Right lobe of liver (tissue), 6 donors: ENCODE measurements around the gene APOA4. TPM values are rescaled to one million over a fixed set of nuclear protein-coding genes. Genes with fewer than 3 reads are reported as not detected.
"Not testable (repeated sequence)": the region's sequence is repeated elsewhere in the genome, so short reads cannot be mapped to it uniquely, and the experiment has no call there.

Experiments used
- ATAC-seq, 4 donors: fragments of 200-7000 bp; cut with Tn5 transposase; one replicate each; pipeline ENCODE4 v1.9.1; 2020; ENCODE audit warnings: mild to moderate bottlenecking in 4 of 4, moderate library complexity in 4 of 4
- DNase-seq, 3 donors: peaks; one replicate each; pipeline ENCODE4 v3.0.0-alpha.2; 2020
- H3K27ac ChIP-seq, 3 donors: fragments of 200-600 bp; one replicate each; pipeline ENCODE4 v1.8.0; 2022
- H3K27me3 ChIP-seq, 2 donors: fragments of 200-600 bp; one replicate each; pipeline ENCODE4 v1.8.0; 2022
- H3K36me3 ChIP-seq, 4 donors: fragments of 200-600 bp; sonication (generic) in 1 of 4; one replicate each; pipeline versions ENCODE4 v1.5.1 to v1.8.0; 2017 to 2022; ENCODE audit warnings: control low read depth in 1 of 4
- H3K4me1 ChIP-seq, 4 donors: fragments of 200-600 bp; sonication (generic) in 1 of 4; one replicate each; pipeline versions ENCODE4 v1.5.1 to v1.8.0; 2017 to 2022; ENCODE audit warnings: control low read depth in 1 of 4
- H3K4me3 ChIP-seq, 3 donors: fragments of 200-600 bp; one replicate each; pipeline ENCODE4 v1.8.0; 2022
- H3K9me3 ChIP-seq, 4 donors: fragments of 200-600 bp; sonication (generic) in 1 of 4; one replicate each; pipeline versions ENCODE4 v1.5.1 to v1.8.0; 2017 to 2022; ENCODE audit warnings: control low read depth in 1 of 4
- CTCF ChIP-seq, 4 donors: fragments of 200-600 bp in 3 of 4; fragments of 450-650 bp in 1 of 4; IDR thresholded peaks; one replicate each; pipeline versions ENCODE4 v1.5.1 to v1.8.0; 2016 to 2022; ENCODE audit warnings: antibody characterized with exemption in 4 of 4, mild to moderate bottlenecking in 2 of 4
- POLR2A ChIP-seq: fragments of 450-650 bp; IDR thresholded peaks from one replicate; pipeline ENCODE4 v1.6.1; 2017; ENCODE audit warnings: antibody characterized with exemption, mild to moderate bottlenecking
- WGBS: methylation state at CpG from one replicate; pipeline ENCODE4 v1.1.6; 2018; ENCODE audit warnings: low coverage, low lambda C conversion rate; ENCODE audit not compliant: insufficient coverage; ENCODE audit errors: missing lambda C conversion rate; 5-methylcytosine and 5-hydroxymethylcytosine counted together
- intact Hi-C, 2 donors: fragments of 100-400 bp; cut with DNase I; formaldehyde crosslinking; loops; one replicate each; pipeline versions ENCODE4 v1.11.2 to v1.14.1; 2022
- total RNA-seq, 6 experiments: library from RNA; depleted of rRNA in 2 of 6; stranded (reverse); fragments of >200 nt in 2 of 6; fragmentation: NEBNext Ultra II Directional in 3 of 6; extraction: Animal tissue kit (Norgen Biotek cat#: 25700) in 3 of 6; gene quantifications; one replicate each; pipeline versions ENCODE4 v1.1.0 to v1.2.4, GENCODE V29; 2016 to 2023
- donor health status: DM: no; HTN: yes; CAD: no.
- donor health status: DM: no; HTN: no; CAD: no.
- donor health status: DM: no; HTN: no; CAD: no.
- donor health status: DM: no; HTN: yes; CAD: no.
- donor health status: DM: no; HTN: yes; CAD: no.

The APOA4 gene
- total RNA-seq, 6 experiments from 2014 or later, result 21.9 to 1,288 (median 117) TPM

- no peaks in the 10 kb centered on the region for H3K27me3 ChIP-seq
- TF ChIP-seq CTCF (IDR thresholded peaks at IDR 0.05) (peak; percentile 36 to 53 (median 42)), POLR2A (peak; percentile 40)
- DNase-seq (peak; percentile 80 to 83 (median 82)), ATAC-seq (peak; percentile 0 to 25 (median 12))
- peaks cover 0 to 40% (median 16%) of the 10 kb centered on the region in 4 donors for H3K4me1 ChIP-seq
- H3K4me3 ChIP-seq, result peak overlapping the region; percentile 54 to 92 (median 78)
- intact Hi-C loops, result loop anchor here in 1 of 2 donors (5.0 kb wide), 1 partner anchor 44 kb away; the partner anchor contains the start of gene APOA5
- H3K27ac ChIP-seq, result peak overlapping the region; percentile 75 to 87 (median 85)
- peaks cover 0 to 6% (median 0%) of the 10 kb centered on the region in 4 donors for H3K36me3 ChIP-seq
- no peaks in the 10 kb centered on the region for H3K9me3 ChIP-seq
- 13% methylated on average over 3 of the region's 57 CpGs for WGBS
These were observed 12.9 kb upstream of the APOA4 start for GRCh38 chr11:116835791-116836631.

- peak overlapping the region; percentile 75 to 87 (median 85) for H3K27ac ChIP-seq
- peak; percentile 53 to 87 (median 79) for DNase-seq
- no peaks in the 10 kb centered on the region for H3K9me3 ChIP-seq
- WGBS, result 12% methylated on average over 6 of the region's 28 CpGs
- H3K36me3 ChIP-seq, result peaks cover 0 to 6% (median 0%) of the 10 kb centered on the region in 4 donors
- ATAC-seq, result peak; percentile 0 to 47 (median 14)
- intact Hi-C loops, result loop anchor here in 1 of 2 donors (5.0 kb wide), 1 partner anchor 43 kb away; the partner anchor contains the start of gene APOA5
- H3K4me1 ChIP-seq, result peaks cover 0 to 33% (median 12%) of the 10 kb centered on the region in 4 donors
- H3K27me3 ChIP-seq, result no peaks in the 10 kb centered on the region
- TF ChIP-seq CTCF (IDR thresholded peaks at IDR 0.05), result no peak
- peak; percentile 43 for TF ChIP-seq POLR2A
- H3K4me3 ChIP-seq, result peak overlapping the region; percentile 54 to 92 (median 78)
These were observed 12.1 kb upstream of the APOA4 start for GRCh38 chr11:116835042-116835772.

GRCh38 chr11:116834535-116835041 lies 11.5 kb upstream of the APOA4 start:
- H3K36me3 ChIP-seq, H3K9me3 ChIP-seq, H3K27me3 ChIP-seq: not testable (repeated sequence)
- WGBS, result 26% methylated on average over 3 of the region's 13 CpGs
- intact Hi-C loops, result loop anchor here in 1 of 2 donors (5.0 kb wide), 1 partner anchor 42 kb away; the partner anchor contains the start of gene APOA5
- ATAC-seq (peak in 3 of 4 donors; percentile 2 to 32 (median 10)), DNase-seq (peak in 2 of 3 donors; percentile 74 to 86)
- peak overlapping the region in 2 of 3 donors; percentile 78 to 92 for H3K4me3 ChIP-seq
- peaks cover 0 to 27% (median 9%) of the 10 kb centered on the region in 4 donors for H3K4me1 ChIP-seq
- peak overlapping the region in 2 of 3 donors; percentile 85 to 87 for H3K27ac ChIP-seq

- intact Hi-C loops, result no loop called here
These were observed 10.9 kb upstream of the APOA4 start for GRCh38 chr11:116833816-116834534.

More at GRCh38 chr11:116833816-116834534, 10.9 kb upstream of the APOA4 start:
- Histone ChIP-seq H3K4me3 (no peak overlapping the region), H3K4me1 (peaks cover 0 to 22% (median 6%) of the 10 kb centered on the region in 4 donors), H3K36me3 (peaks cover 0 to 6% (median 0%) of the 10 kb centered on the region in 4 donors), H3K27me3 (no peaks in the 10 kb centered on the region), H3K9me3 (no peaks in the 10 kb centered on the region), H3K27ac (peak overlapping the region in 2 of 3 donors; percentile 80 to 87)
- 39% methylated on average over 11 of the region's 14 CpGs for WGBS
- ATAC-seq (peak; percentile 5 to 30 (median 24)), DNase-seq (peak; percentile 65 to 92 (median 87))
- TF ChIP-seq POLR2A (peak; percentile 38), CTCF (IDR thresholded peaks at IDR 0.05) (no peak)
